Panc1 (cell line): Measurements from ENCODE around the gene CARHSP1. TPM values are rescaled to one million over a fixed set of nuclear protein-coding genes. Genes with fewer than 3 reads are reported as not detected.

Source experiments
- ATAC-seq: fragments of 200-7000 bp; cut with Tn5 transposase; 2 replicates; pipeline ENCODE4 v1.9.1; 2020; ENCODE audit warnings: mild to moderate bottlenecking, moderate library complexity
- BruUV-seq: library from RNA; stranded (reverse); fragments of 400-500 nt; replicated peaks from 2 replicates; lab custom pipeline; 2021; lab: Mats Ljungman, UMichigan
- CTCF ChIA-PET: fragments of 300-600 bp; sonication (Branson Sonifier 250); formaldehyde crosslinking; loops from one replicate; lab custom pipeline; 2022; ENCODE audit warnings: antibody characterized with exemption; lab: Charles Lee
- POLR2A ChIA-PET: fragments of 300-600 bp; sonication (Branson Sonifier 250); formaldehyde crosslinking; loops from one replicate; lab custom pipeline; 2022; ENCODE audit warnings: antibody characterized with exemption; lab: Charles Lee
- DNase-seq: peaks from one replicate; pipeline ENCODE4 v3.0.0-alpha.2; 2010; ENCODE audit warnings: low read depth, low spot score
- H3K27ac ChIP-seq: 2 replicates; pipeline ENCODE4 v1.5.1; 2011; ENCODE audit warnings: mild to moderate bottlenecking, low read length, inconsistent platforms
- H3K27me3 ChIP-seq: fragments of 200-500 bp; sonication (Bioruptor generic); 2 replicates; pipeline ENCODE4 v1.6.0; 2014; ENCODE audit warnings: low read length, inconsistent platforms; ENCODE audit not compliant: control insufficient read depth, insufficient read depth
- H3K36me3 ChIP-seq: fragments of 200-500 bp; sonication (Bioruptor generic); 2 replicates; pipeline ENCODE4 v1.5.1; 2014; ENCODE audit warnings: inconsistent platforms, mild to moderate bottlenecking, low read length, moderate library complexity; ENCODE audit not compliant: control insufficient read depth, insufficient read depth
- H3K4me1 ChIP-seq: 2 replicates; pipeline ENCODE4 v1.5.1; 2011; ENCODE audit warnings: inconsistent platforms, mild to moderate bottlenecking, low read length, moderate library complexity; ENCODE audit not compliant: control insufficient read depth, insufficient read depth
- H3K4me3 ChIP-seq, 2 experiments: 2 replicates each; pipeline ENCODE4 v1.5.1; 2011 to 2012; ENCODE audit warnings: low read depth in 2 of 2, low read length in 2 of 2, mild to moderate bottlenecking in 2 of 2, inconsistent platforms in 1 of 2, moderate library complexity in 1 of 2
- H3K9me3 ChIP-seq: fragments of 200-500 bp; sonication (Bioruptor generic); 2 replicates; pipeline ENCODE4 v1.5.1; 2014; ENCODE audit warnings: low read depth, mild to moderate bottlenecking, inconsistent platforms, low read length, moderate library complexity; ENCODE audit not compliant: control insufficient read depth, insufficient read depth
- CTCF ChIP-seq: fragments of 450-650 bp; IDR thresholded peaks from 2 replicates; pipeline ENCODE4 v1.5.1; 2017; ENCODE audit warnings: mild to moderate bottlenecking
- POLR2AphosphoS5 ChIP-seq: IDR thresholded peaks from 2 replicates; pipeline ENCODE4 v1.6.1; 2012; ENCODE audit warnings: mild to moderate bottlenecking, low read depth, low read length, moderate library complexity
- REST ChIP-seq, 2 experiments: IDR thresholded peaks; 2 replicates each; pipeline ENCODE4 v1.6.1; 2011 to 2012; ENCODE audit warnings: low read depth in 2 of 2, control low read depth in 1 of 2, low read length in 1 of 2, mild to moderate bottlenecking in 1 of 2, moderate library complexity in 1 of 2; ENCODE audit not compliant: insufficient read depth in 1 of 2
- SIN3A ChIP-seq: IDR thresholded peaks from 2 replicates; pipeline ENCODE4 v1.6.1; 2012; ENCODE audit warnings: low read depth, mild to moderate bottlenecking, low read length, moderate library complexity, borderline replicate concordance; ENCODE audit not compliant: insufficient read depth
- TCF7L2 ChIP-seq: IDR thresholded peaks from 2 replicates; pipeline ENCODE4 v1.6.1; 2011; ENCODE audit warnings: mild to moderate bottlenecking, low read depth, low read length, inconsistent platforms
- in situ Hi-C: cut with HindIII; loops from 2 replicates; pipeline ENCODE4 v1.10.0; 2016; ENCODE audit warnings: low sequenced_read_pairs, low pct_unique_long_range_greater_than_20kb
- intact Hi-C: fragments of 100-400 bp; cut with micrococcal nuclease; formaldehyde crosslinking; loops from one replicate; pipeline ENCODE4 v1.10.0; 2022; ENCODE audit not compliant: unreplicated experiment
- total RNA-seq: library from RNA; stranded (reverse); gene quantifications from one replicate; pipeline ENCODE4 v1.2.1, GENCODE V29; 2021; ENCODE audit not compliant: unreplicated experiment

CARHSP1 gene
- total RNA-seq, 1 experiment from 2014 or later, result 158 TPM

DNA sequence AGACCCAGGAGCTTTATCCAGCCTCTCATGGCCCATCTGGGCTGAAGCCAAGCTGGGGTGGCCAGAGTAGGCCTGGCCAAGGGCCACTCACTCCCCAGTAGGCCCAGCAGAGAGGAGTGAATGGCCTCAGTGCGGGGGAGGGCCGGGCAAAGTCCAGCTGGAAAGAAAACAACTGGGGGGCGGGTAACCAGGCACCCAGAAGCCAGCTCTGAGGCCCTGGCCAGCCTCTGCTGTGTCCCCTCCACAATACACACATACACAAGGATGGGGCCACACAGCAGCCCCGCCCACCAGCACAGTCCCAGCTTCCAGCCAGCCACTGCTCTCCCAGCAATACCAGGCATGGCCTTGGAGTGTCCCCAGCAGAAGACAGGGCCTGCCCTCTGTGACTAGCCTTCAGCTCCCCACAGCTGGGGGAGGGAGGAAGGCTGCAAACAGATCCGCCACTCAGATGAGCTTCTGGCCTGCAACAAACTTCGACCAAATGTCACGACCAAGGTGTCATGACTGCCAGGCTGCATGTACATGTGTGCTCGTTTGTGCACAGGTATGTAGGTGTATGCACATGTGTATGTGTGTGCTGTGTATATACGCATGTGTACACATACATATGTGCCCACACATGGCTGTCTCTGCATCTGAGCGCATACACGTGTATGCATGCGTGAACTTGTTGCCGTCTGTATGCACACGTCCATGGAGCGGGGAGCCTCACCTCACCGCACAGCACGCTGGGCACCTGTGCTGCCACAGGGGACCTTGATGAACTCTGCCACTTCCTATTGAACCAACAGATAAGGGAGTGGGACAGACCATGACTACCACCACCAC, 5.0 kb downstream of the CARHSP1 start:
- BruUV-seq, result no TSS peak
- Histone ChIP-seq H3K27me3 (no peaks in the 10 kb centered on the region), H3K9me3 (no peaks in the 10 kb centered on the region), H3K4me1 (peaks cover 63% of the 10 kb centered on the region), H3K4me3 (peak overlapping the region in 1 of 2 experiments; percentile 9; a peak in 1 of 4 replicates), H3K27ac (peak overlapping the region; percentile 96), H3K36me3 (peaks cover 3% of the 10 kb centered on the region; the same call in 1 of the 2 replicates)
- in situ Hi-C loops, result no loop called here
- ATAC-seq (peak; percentile 70), DNase-seq (no peak)
- intact Hi-C loops, result loop anchor here (10.0 kb wide), 2 partner anchors 271 to 289 kb away; no protein-coding TSS in a partner anchor
- ChIA-PET CTCF (interaction anchor here (0.7 to 1.0 kb wide), 3 partner anchors 8 to 271 kb away, joined by 4 to 13 read pairs (median 5); no protein-coding TSS in a partner anchor), POLR2A (interaction anchor here (0.7 kb wide), 1 partner anchor 12 kb away, joined by 14 read pairs; no protein-coding TSS in a partner anchor)
- TF ChIP-seq TCF7L2 (no peak), REST (IDR thresholded peaks at IDR 0.05; ENCODE audit: insufficient read depth in 1 of 2, low read depth in 2 of 2, low read length in 1 of 2) (0 out of 4 replicates have a peak, but pooled peaks of 1 of the 2 experiments have one; percentile 28), POLR2AphosphoS5 (peak; percentile 28; the same call in 1 of the 2 replicates), CTCF (no peak), SIN3A (0 out of 2 replicates have a peak, but pooled peaks have one; percentile 40)

DNA sequence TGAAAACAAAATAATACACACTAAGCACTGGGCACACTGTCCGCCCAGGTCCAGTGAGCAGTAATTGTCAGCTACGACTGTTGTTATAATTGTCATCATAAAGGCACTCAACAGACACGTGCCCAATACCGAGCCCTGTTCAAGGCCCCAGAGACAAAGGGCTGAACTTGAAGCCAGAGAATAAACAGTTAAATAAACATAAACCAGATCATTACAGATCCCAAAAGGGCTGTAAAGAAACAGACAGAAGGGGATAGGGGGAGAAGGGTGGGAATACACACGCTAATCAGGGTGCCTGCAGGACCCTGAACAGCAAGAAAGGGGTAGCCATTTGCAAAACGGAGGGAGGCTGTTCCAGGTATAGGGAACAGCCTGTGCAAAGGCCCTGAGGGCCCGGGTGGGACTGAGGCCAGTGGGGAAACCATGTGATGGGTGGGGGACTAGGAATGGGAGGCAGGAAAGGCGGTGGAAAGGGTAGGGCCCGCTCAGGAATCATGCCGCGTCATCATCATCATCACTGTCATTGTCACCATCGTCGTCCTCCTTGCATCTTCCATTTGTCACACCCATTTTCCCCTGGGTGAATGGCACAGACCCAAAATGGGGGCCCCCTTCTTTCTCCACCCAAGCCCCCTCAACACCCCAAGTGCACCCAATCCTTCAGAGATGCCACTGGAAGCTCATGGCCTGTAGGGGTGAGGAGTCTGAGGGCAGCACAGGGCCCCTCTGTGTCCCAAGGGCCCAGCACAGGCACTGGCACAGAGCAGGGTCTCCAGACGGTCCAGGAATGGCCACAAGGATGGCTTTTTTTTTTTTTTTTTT, 6.3 kb downstream of the CARHSP1 start:
- no peaks in the 10 kb centered on the region for H3K36me3 ChIP-seq
- BruUV-seq, result no TSS peak
- peak overlapping the region; percentile 96 for H3K27ac ChIP-seq
- TF ChIP-seq POLR2AphosphoS5 (peak; percentile 69; the same call in 1 of the 2 replicates), TCF7L2 (no peak)
- CTCF ChIA-PET, result interaction anchor here (0.7 kb wide), 1 partner anchor 272 kb away, joined by 13 read pairs; no protein-coding TSS in a partner anchor
- in situ Hi-C loops (no loop called here), intact Hi-C loops (loop anchor here (10.0 kb wide), 2 partner anchors 272 to 288 kb away; no protein-coding TSS in a partner anchor)
- DNase-seq (no peak), ATAC-seq (no peak)
- H3K4me1 ChIP-seq, result peaks cover 63% of the 10 kb centered on the region
- no peaks in the 10 kb centered on the region for H3K27me3 ChIP-seq
- no peak overlapping the region for H3K4me3 ChIP-seq
- POLR2A ChIA-PET, result interaction anchor here (0.6 to 0.7 kb wide), 2 partner anchors 11 to 157 kb away, joined by 4 to 14 read pairs; no protein-coding TSS in a partner anchor
- no peaks in the 10 kb centered on the region for H3K9me3 ChIP-seq
